ENCODE results near the gene HADHA. TPM values are rescaled to one million over a fixed set of nuclear protein-coding genes. Genes with fewer than 3 reads are reported as not detected.
A peak's percentile ranks its signal among the peaks of the same experiment; 100 is the strongest.

The HADHA gene
- total RNA-seq, 2 experiments from 2014 or later = 126 to 150 TPM

- peak overlapping the region; percentile 4; the same call in 1 of the 2 replicates for H3K4me2 ChIP-seq (ENCODE audit: low read length)
- no peak overlapping the region for H2AFZ ChIP-seq (ENCODE audit: low read length)
- TF ChIP-seq CTCF (conservative IDR thresholded peaks at IDR 0.05; ENCODE audit: low read length) (no peak), EZH2phosphoT487 (IDR thresholded peaks at IDR 0.05; ENCODE audit: borderline replicate concordance, low read depth, low read length) (no peak)
- H3K79me2 ChIP-seq (ENCODE audit: insufficient read depth, low read depth, low read length) = no peaks in the 10 kb centered on the region
- no peaks in the 10 kb centered on the region for H3K9me2 ChIP-seq (ENCODE audit: insufficient read depth, low read length)
- no peak overlapping the region for H3K27ac ChIP-seq (ENCODE audit: low read depth, low read length, poor library complexity, severe bottlenecking)
- no peak overlapping the region for H3K4me3 ChIP-seq (ENCODE audit: low read depth, low read length, poor library complexity, severe bottlenecking)
- ChIA-PET CTCF (ENCODE audit: unreplicated experiment) (interaction anchor here (0.6 kb wide), 1 partner anchor 16 kb away, joined by 4 read pairs; no protein-coding TSS in a partner anchor), POLR2A (no interaction called here)
- intact Hi-C loops (cut with micrococcal nuclease; ENCODE audit: unreplicated experiment) = no loop called here
- H3K4me1 ChIP-seq (ENCODE audit: insufficient read depth, low read length, poor library complexity, severe bottlenecking) = peaks cover 11% of the 10 kb centered on the region
- H3K9me3 ChIP-seq (ENCODE audit: low read length) = no peaks in the 10 kb centered on the region
- DNase-seq (ENCODE audit: low spot score) = peak; percentile 42
- no TSS peak for BruUV-seq (replicated peaks)
- H4K20me1 ChIP-seq (ENCODE audit: insufficient read depth, low read length) = no peaks in the 10 kb centered on the region
- H3K36me3 ChIP-seq (ENCODE audit: insufficient read depth, low read length) = peaks cover 96% of the 10 kb centered on the region
Observed at GRCh38 chr2:26196683-26197418, 47.6 kb downstream of the HADHA start.

GRCh38 chr2:26195040-26195984 lies 49.1 kb downstream of the HADHA start:
- H2AFZ ChIP-seq (ENCODE audit: low read length) = no peak overlapping the region
- peaks cover 98% of the 10 kb centered on the region for H3K36me3 ChIP-seq (ENCODE audit: insufficient read depth, low read length)
- no peak overlapping the region for H3K27ac ChIP-seq (ENCODE audit: low read depth, low read length, poor library complexity, severe bottlenecking)
- peaks cover 11% of the 10 kb centered on the region for H3K4me1 ChIP-seq (ENCODE audit: insufficient read depth, low read length, poor library complexity, severe bottlenecking)
- no peaks in the 10 kb centered on the region for H3K9me2 ChIP-seq (ENCODE audit: insufficient read depth, low read length)
- H4K20me1 ChIP-seq (ENCODE audit: insufficient read depth, low read length) = no peaks in the 10 kb centered on the region
- TF ChIP-seq EZH2phosphoT487 (IDR thresholded peaks at IDR 0.05; ENCODE audit: borderline replicate concordance, low read depth, low read length) = no peak
- TF ChIP-seq CTCF (conservative IDR thresholded peaks at IDR 0.05; ENCODE audit: low read length) = no peak
- H3K4me3 ChIP-seq (ENCODE audit: low read depth, low read length, poor library complexity, severe bottlenecking) = no peak overlapping the region
- DNase-seq (ENCODE audit: low spot score) = no peak
- no peak overlapping the region for H3K4me2 ChIP-seq (ENCODE audit: low read length)
- CTCF ChIA-PET (ENCODE audit: unreplicated experiment) = no interaction called here
- no peaks in the 10 kb centered on the region for H3K79me2 ChIP-seq (ENCODE audit: insufficient read depth, low read depth, low read length)
- no peaks in the 10 kb centered on the region for H3K9me3 ChIP-seq (ENCODE audit: low read length)
- POLR2A ChIA-PET = interaction anchor here (0.6 kb wide), 2 partner anchors 32 to 44 kb away, joined by 3 to 5 read pairs; no protein-coding TSS in a partner anchor
- intact Hi-C loops (cut with micrococcal nuclease; ENCODE audit: unreplicated experiment) = no loop called here
- BruUV-seq (replicated peaks) = no TSS peak

Data from OCI-LY7 (cell line).